Breast epithelium (tissue), 4 donors: ENCODE data around the gene GNAO1. TPM values are rescaled to one million over a fixed set of nuclear protein-coding genes. Genes with fewer than 3 reads are reported as not detected.

Experiments used
- DNase-seq, 2 donors: peaks; one replicate each; pipeline ENCODE4 v3.0.0-alpha.2; 2019; ENCODE audit warnings: low spot score in 2 of 2
- H3K27ac ChIP-seq, 2 donors: fragments of 200-600 bp; sonication (generic) in 1 of 2; one replicate each; pipeline ENCODE4 v1.5.1; 2016 to 2019; ENCODE audit warnings: mild to moderate bottlenecking in 1 of 2
- H3K27me3 ChIP-seq, 2 donors: fragments of 200-600 bp; sonication (generic) in 1 of 2; one replicate each; pipeline versions ENCODE4 v1.5.1 to v1.6.0; 2017 to 2019; ENCODE audit warnings: control low read depth in 1 of 2, mild to moderate bottlenecking in 1 of 2
- H3K36me3 ChIP-seq: fragments of 200-600 bp; one replicate; pipeline ENCODE4 v1.5.1; 2019
- H3K4me1 ChIP-seq, 2 donors: fragments of 200-600 bp; sonication (generic); one replicate each; pipeline ENCODE4 v1.5.1; 2016 to 2019; ENCODE audit warnings: control low read depth in 1 of 2
- H3K4me3 ChIP-seq, 3 donors: fragments of 200-600 bp; sonication (generic); 1 replicate in 2 of 3; 2 replicates in 1 of 3; pipeline ENCODE4 v1.5.1; 2016 to 2019; ENCODE audit warnings: mild to moderate bottlenecking in 3 of 3, moderate library complexity in 2 of 3
- H3K9me3 ChIP-seq, 2 donors: fragments of 200-600 bp; sonication (generic) in 1 of 2; one replicate each; pipeline ENCODE4 v1.5.1; 2016 to 2019; ENCODE audit warnings: control low read depth in 1 of 2
- POLR2A ChIP-seq: fragments of 450-650 bp; IDR thresholded peaks from one replicate; pipeline ENCODE4 v1.6.1; 2016; ENCODE audit warnings: antibody characterized with exemption, mild to moderate bottlenecking, moderate library complexity
- POLR2AphosphoS5 ChIP-seq, 3 donors: sonication (generic); formaldehyde crosslinking; IDR thresholded peaks; one replicate each; pipeline ENCODE4 v1.6.1; 2017; ENCODE audit warnings: antibody characterized with exemption in 3 of 3
- intact Hi-C: fragments of 100-400 bp; cut with DNase I; formaldehyde crosslinking; loops from one replicate; pipeline ENCODE4 v1.15.1; 2023; ENCODE audit warnings: low total_unique reads
- total RNA-seq, 3 donors: library from RNA; depleted of rRNA; stranded (reverse); fragments of >200 nt; gene quantifications; one replicate each; pipeline ENCODE4 v1.1.0, GENCODE V29; 2016
- TF ChIP-seq, protein P1 (sequence below), 3 donors: fragments of 450-650 bp; IDR thresholded peaks; one replicate each; pipeline ENCODE4 v1.5.1; 2016 to 2017; ENCODE audit warnings: antibody characterized with exemption in 3 of 3, mild to moderate bottlenecking in 3 of 3, moderate library complexity in 3 of 3

Gene GNAO1
- total RNA-seq, 3 donors from 2014 or later: 0.96 to 1.9 (median 0.98) TPM

DNA sequence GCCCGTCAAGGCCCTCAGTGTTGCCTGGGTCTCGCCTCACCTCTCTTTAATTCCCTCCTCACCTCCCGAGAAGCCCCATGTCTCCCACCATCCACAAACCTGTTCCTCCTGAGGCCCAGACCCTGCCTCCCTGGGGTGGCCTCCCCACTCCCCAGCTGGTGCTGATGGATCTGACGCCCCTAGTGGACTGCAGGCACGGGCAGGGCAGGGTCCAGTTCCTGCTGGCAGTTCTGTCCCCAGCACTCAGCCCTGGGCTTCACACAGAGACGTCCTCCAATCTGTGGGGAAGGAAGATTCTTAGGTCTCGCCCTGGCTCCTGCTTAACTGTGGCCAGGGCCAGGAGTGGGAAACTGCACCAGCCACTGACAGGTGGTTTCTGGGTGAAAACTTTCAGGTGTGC, 125.3 kb downstream of the GNAO1 start:
- intact Hi-C loops: loop anchor here (10.0 kb wide), 2 partner anchors 372 to 762 kb away; no protein-coding TSS in a partner anchor
- TF ChIP-seq, protein P1, sequence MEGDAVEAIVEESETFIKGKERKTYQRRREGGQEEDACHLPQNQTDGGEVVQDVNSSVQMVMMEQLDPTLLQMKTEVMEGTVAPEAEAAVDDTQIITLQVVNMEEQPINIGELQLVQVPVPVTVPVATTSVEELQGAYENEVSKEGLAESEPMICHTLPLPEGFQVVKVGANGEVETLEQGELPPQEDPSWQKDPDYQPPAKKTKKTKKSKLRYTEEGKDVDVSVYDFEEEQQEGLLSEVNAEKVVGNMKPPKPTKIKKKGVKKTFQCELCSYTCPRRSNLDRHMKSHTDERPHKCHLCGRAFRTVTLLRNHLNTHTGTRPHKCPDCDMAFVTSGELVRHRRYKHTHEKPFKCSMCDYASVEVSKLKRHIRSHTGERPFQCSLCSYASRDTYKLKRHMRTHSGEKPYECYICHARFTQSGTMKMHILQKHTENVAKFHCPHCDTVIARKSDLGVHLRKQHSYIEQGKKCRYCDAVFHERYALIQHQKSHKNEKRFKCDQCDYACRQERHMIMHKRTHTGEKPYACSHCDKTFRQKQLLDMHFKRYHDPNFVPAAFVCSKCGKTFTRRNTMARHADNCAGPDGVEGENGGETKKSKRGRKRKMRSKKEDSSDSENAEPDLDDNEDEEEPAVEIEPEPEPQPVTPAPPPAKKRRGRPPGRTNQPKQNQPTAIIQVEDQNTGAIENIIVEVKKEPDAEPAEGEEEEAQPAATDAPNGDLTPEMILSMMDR (IDR thresholded peaks at IDR 0.05): no peak
- no peak for TF ChIP-seq POLR2AphosphoS5 (IDR thresholded peaks at IDR 0.05)
- TF ChIP-seq POLR2A: no peak
- Histone ChIP-seq H3K27me3 (no peaks in the 10 kb centered on the region), H3K4me3 (no peak overlapping the region), H3K9me3 (no peaks in the 10 kb centered on the region), H3K4me1 (no peaks in the 10 kb centered on the region), H3K36me3 (no peaks in the 10 kb centered on the region), H3K27ac (no peak overlapping the region)
- no peak for DNase-seq

DNA sequence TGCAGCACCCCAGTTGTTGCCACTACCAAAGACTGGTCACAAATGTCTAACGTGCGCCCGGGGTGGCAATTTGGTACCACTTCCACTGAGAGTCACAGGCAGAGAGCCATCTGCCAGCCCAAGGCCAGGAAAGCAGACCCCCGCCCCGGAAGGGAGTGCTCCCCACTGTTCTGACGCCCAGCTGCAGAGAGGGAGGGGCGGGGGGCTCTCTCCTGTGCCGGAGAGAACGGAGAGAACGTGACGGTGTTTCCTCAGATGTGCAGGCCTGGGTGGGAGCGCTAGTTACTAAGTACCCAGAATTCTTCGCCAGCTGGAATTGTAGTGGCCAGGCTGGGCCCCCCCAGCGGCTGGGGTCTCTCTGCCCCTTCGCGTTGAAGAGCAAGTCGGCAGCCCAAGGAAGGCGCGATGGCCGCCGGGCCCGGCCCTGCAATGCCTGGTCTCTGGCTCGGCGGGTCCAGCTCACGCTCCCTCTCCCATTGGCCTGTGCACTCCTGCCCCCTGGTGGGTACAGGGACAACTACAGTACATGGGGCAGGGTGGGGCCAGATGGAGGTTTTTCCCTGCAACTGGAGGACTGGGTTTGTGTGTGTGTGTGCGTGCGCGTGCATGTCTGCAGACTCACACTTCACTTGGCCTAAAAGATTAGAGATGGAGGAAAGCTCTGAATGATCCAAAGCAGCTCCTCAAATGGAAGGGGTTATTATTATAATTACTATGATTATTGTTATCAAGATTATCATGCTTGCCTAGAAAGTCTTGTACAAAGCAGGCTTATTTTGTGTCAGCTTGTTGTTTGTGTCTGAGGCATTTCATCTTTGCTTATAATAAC, 126.9 kb downstream of the GNAO1 start:
- Histone ChIP-seq H3K9me3 (no peaks in the 10 kb centered on the region), H3K4me3 (peak overlapping the region in 2 of 3 donors; percentile 5 to 50), H3K36me3 (no peaks in the 10 kb centered on the region), H3K27me3 (no peaks in the 10 kb centered on the region), H3K4me1 (no peaks in the 10 kb centered on the region), H3K27ac (no peak overlapping the region)
- peak; percentile 56 to 78 for DNase-seq
- intact Hi-C loops: loop anchor here (10.0 kb wide), 2 partner anchors 373 to 763 kb away; no protein-coding TSS in a partner anchor
- TF ChIP-seq, protein P1 (IDR thresholded peaks at IDR 0.05): peak; percentile 88 to 93 (median 91)
- TF ChIP-seq POLR2A: no peak

DNA sequence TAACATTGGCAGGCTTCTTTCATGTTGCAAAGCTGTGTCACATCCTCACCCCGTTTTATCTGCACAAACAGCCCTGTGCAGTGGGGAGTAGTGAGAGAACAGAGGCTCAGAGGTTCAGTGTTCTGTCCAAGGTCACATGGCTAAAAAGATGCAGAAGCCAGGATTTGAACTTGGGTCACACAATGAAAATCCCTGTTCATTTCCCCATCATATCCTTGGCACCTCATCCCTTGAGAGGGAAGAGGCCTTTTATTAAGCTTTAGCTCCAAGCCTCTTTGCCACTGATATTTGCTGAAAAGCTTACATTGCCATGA, 127.5 kb downstream of the GNAO1 start:
- no peak for TF ChIP-seq POLR2A
- no peak for TF ChIP-seq POLR2AphosphoS5 (IDR thresholded peaks at IDR 0.05)
- TF ChIP-seq, protein P1 (IDR thresholded peaks at IDR 0.05): no peak

DNA sequence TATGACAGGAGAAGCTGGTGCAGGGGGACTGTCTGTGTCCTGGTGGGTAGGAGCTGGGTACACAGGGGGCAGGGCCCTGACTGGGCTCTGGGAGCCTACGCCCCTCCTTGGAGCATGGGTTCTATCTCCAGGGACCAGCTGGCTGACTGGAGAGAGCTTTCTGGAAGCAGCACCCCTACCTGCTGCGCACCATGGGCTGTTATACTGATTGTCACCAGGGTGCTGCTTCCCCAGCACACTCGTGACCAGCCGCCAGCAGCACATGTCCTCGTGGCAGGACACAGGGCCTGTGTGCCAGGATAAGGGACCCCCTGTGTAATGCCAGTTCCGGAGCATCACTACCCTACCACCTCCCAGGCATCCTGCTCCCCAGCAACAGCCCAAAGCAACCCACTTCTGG, 128.1 kb downstream of the GNAO1 start:
- Histone ChIP-seq H3K4me3 (no peak overlapping the region), H3K27me3 (no peaks in the 10 kb centered on the region), H3K27ac (no peak overlapping the region), H3K9me3 (no peaks in the 10 kb centered on the region), H3K36me3 (no peaks in the 10 kb centered on the region), H3K4me1 (no peaks in the 10 kb centered on the region)
- TF ChIP-seq POLR2A: no peak
- TF ChIP-seq, protein P1 (IDR thresholded peaks at IDR 0.05): no peak
- TF ChIP-seq POLR2AphosphoS5 (IDR thresholded peaks at IDR 0.05): no peak
- no peak for DNase-seq
- intact Hi-C loops: loop anchor here (10.0 kb wide), 2 partner anchors 375 to 765 kb away; no protein-coding TSS in a partner anchor

More for the DNA sequence above, 127.5 kb downstream of the GNAO1 start:
- no peaks in the 10 kb centered on the region for H3K4me1 ChIP-seq
- H3K4me3 ChIP-seq: no peak overlapping the region
- H3K27me3 ChIP-seq: no peaks in the 10 kb centered on the region
- no peaks in the 10 kb centered on the region for H3K9me3 ChIP-seq
- no peak overlapping the region for H3K27ac ChIP-seq
- intact Hi-C loops: loop anchor here (10.0 kb wide), 2 partner anchors 374 to 764 kb away; no protein-coding TSS in a partner anchor
- no peaks in the 10 kb centered on the region for H3K36me3 ChIP-seq
- DNase-seq: no peak

DNA sequence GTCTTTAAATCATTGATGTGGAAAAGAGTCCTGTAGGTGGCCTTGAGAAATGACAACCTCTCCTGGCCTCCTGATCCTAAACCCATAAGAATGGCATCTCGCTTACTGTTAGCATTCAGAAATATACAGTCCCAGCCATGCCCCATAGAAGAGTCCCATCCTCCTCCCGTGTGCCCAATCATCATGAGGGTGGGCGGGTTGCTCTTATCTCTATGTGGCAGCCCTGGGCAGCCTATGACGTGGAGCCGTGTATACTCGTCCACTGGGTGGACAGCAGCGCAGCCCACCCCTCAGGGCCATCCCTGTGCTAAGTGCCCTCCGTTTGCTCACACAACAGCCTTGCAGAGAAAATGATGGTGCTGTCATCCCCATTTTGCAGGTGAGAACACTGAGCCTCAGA, 128.8 kb downstream of the GNAO1 start:
- no peak for TF ChIP-seq POLR2A
- TF ChIP-seq, protein P1 (IDR thresholded peaks at IDR 0.05): no peak
- H3K9me3 ChIP-seq: no peaks in the 10 kb centered on the region
- intact Hi-C loops: no loop called here
- no peak overlapping the region for H3K27ac ChIP-seq
- no peak overlapping the region for H3K4me3 ChIP-seq
- H3K36me3 ChIP-seq: no peaks in the 10 kb centered on the region
- DNase-seq: no peak
- H3K27me3 ChIP-seq: no peaks in the 10 kb centered on the region
- H3K4me1 ChIP-seq: no peaks in the 10 kb centered on the region
